Calu3 (cell line): Measurements from ENCODE around the gene SLX1A. TPM values are rescaled to one million over a fixed set of nuclear protein-coding genes. Genes with fewer than 3 reads are reported as not detected.

ENCODE experiments used
- BruUV-seq: library from RNA; stranded (reverse); fragments of 400-500 nt; replicated peaks from 2 replicates; lab custom pipeline; 2021; lab: Mats Ljungman, UMichigan
- CTCF ChIA-PET: fragments of 300-600 bp; sonication (Branson Sonifier 250); formaldehyde crosslinking; loops from one replicate; lab custom pipeline; 2022; ENCODE audit warnings: antibody characterized with exemption; lab: Charles Lee
- DNase-seq: peaks from one replicate; pipeline ENCODE4 v3.0.0; 2022
- H3K27ac Mint-ChIP-seq: one replicate; pipeline ENCODE4 v1.8.0; 2022; ENCODE audit warnings: mixed read lengths; ENCODE audit not compliant: unreplicated experiment
- H3K27me3 Mint-ChIP-seq: one replicate; pipeline ENCODE4 v1.8.0; 2022; ENCODE audit warnings: mixed read lengths; ENCODE audit not compliant: unreplicated experiment
- H3K36me3 Mint-ChIP-seq: one replicate; pipeline ENCODE4 v1.8.0; 2022; ENCODE audit warnings: mild to moderate bottlenecking, moderate library complexity, mixed read lengths; ENCODE audit not compliant: insufficient read depth, unreplicated experiment
- H3K4me1 Mint-ChIP-seq: one replicate; pipeline ENCODE4 v1.8.0; 2022; ENCODE audit warnings: mild to moderate bottlenecking, low read depth, mixed read lengths; ENCODE audit not compliant: unreplicated experiment
- H3K4me3 Mint-ChIP-seq: one replicate; pipeline ENCODE4 v1.8.0; 2022; ENCODE audit warnings: mild to moderate bottlenecking, low read depth, moderate library complexity, mixed read lengths; ENCODE audit not compliant: unreplicated experiment
- H3K9me3 Mint-ChIP-seq: one replicate; pipeline ENCODE4 v1.8.0; 2022; ENCODE audit warnings: low read depth, mixed read lengths; ENCODE audit not compliant: unreplicated experiment
- CTCF ChIP-seq: fragments of 200-600 bp; IDR thresholded peaks from one replicate; pipeline ENCODE4 v1.8.0; 2022; ENCODE audit warnings: antibody characterized with exemption; ENCODE audit not compliant: unreplicated experiment
- intact Hi-C: fragments of 100-400 bp; cut with micrococcal nuclease; formaldehyde crosslinking; loops from one replicate; pipeline ENCODE4 v1.10.0; 2022; ENCODE audit not compliant: unreplicated experiment
- total RNA-seq: library from RNA; stranded (reverse); gene quantifications from 2 replicates; pipeline ENCODE4 v1.2.3, GENCODE V29; 2022

Gene SLX1A
- total RNA-seq, 1 experiment from 2014 or later, result 45.0 TPM

GRCh38 chr16:30183233-30184095 lies 10.2 kb upstream of the SLX1A start, which contains the start of gene CORO1A:
CORO1A (plus strand) TSS chr16:30183602; CDS start chr16:30185210, 1,608 bp downstream.
- no peaks in the 10 kb centered on the region for H3K27me3 Mint-ChIP-seq
- CTCF ChIA-PET, result interaction anchor here (0.5 to 1.0 kb wide), 2 partner anchors 91 to 1668 kb away, joined by 6 read pairs; partner anchors contain the start of gene TBX6
- intact Hi-C loops, result no loop called here

GRCh38 chr16:30184096-30184890 lies 9.4 kb upstream of the SLX1A start:
- H3K4me3 Mint-ChIP-seq, result peak overlapping the region; percentile 85
- H3K36me3 Mint-ChIP-seq, result peaks cover 36% of the 10 kb centered on the region
- peak overlapping the region; percentile 61 for H3K27ac Mint-ChIP-seq
- no peaks in the 10 kb centered on the region for H3K9me3 Mint-ChIP-seq
- H3K27me3 Mint-ChIP-seq, result no peaks in the 10 kb centered on the region
- BruUV-seq, result no TSS peak
- CTCF ChIA-PET, result no interaction called here
- DNase-seq, result no peak
- intact Hi-C loops, result no loop called here
- TF ChIP-seq CTCF, result no peak
- peaks cover 13% of the 10 kb centered on the region for H3K4me1 Mint-ChIP-seq

More at GRCh38 chr16:30183233-30184095, 10.2 kb upstream of the SLX1A start, which contains the start of gene CORO1A:
- Mint-ChIP-seq H3K4me1 (peaks cover 13% of the 10 kb centered on the region), H3K9me3 (no peaks in the 10 kb centered on the region), H3K36me3 (peaks cover 36% of the 10 kb centered on the region), H3K4me3 (peak within 1 kb of the TSS; percentile 85), H3K27ac (peak within 1 kb of the TSS; percentile 61)
- TF ChIP-seq CTCF, result no peak
- BruUV-seq, result no TSS peak
- DNase-seq, result peak; percentile 85

DNA sequence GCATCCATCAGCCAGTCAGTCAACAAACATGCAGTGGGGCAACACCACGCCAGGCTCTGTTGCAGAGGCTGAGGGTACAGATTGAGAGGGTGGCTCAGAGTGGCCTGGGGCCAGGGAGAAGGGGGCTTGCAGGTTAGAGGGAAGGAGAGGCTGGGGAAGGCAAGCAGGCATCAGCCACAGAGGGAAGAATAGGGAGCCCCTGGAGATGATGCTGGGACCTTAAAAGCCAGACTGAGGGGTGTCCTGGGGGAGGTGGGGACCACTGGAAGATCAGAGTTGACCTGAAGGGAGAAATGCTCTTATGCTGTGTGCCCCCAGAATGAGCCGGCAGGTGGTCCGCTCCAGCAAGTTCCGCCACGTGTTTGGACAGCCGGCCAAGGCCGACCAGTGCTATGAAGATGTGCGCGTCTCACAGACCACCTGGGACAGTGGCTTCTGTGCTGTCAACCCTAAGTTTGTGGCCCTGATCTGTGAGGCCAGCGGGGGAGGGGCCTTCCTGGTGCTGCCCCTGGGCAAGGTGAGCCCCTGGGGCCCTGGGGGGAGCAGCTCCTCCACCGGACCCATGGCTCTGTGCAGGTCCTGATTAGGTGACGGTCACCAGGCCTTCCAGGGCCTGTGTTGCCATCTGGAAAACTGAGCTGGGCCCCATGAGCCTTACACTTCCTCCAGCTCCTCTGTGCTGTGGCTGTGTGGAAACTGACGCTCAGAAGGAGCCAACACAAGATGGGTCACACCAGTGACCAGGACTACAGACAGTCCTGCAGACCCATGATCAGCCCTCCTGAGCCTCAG lies 8.6 kb upstream of the SLX1A start:
- CTCF ChIA-PET, result no interaction called here
- H3K27ac Mint-ChIP-seq, result no peak overlapping the region
- no TSS peak for BruUV-seq
- peaks cover 13% of the 10 kb centered on the region for H3K4me1 Mint-ChIP-seq
- no peak for TF ChIP-seq CTCF
- DNase-seq, result no peak
- intact Hi-C loops, result no loop called here
- H3K4me3 Mint-ChIP-seq, result peak overlapping the region; percentile 85
- H3K27me3 Mint-ChIP-seq, result no peaks in the 10 kb centered on the region
- peaks cover 36% of the 10 kb centered on the region for H3K36me3 Mint-ChIP-seq
- H3K9me3 Mint-ChIP-seq, result no peaks in the 10 kb centered on the region
